Endometrial microvascular endothelial cells (primary cell): Measurements from ENCODE around the gene MID1. TPM values are rescaled to one million over a fixed set of nuclear protein-coding genes. Genes with fewer than 3 reads are reported as not detected.

Experiments used
- in situ Hi-C: cut with HindIII; loops from 2 replicates; pipeline ENCODE4 v1.10.0; 2017; ENCODE audit warnings: low sequenced_read_pairs, low pct_unique_long_range_greater_than_20kb; ENCODE audit errors: inconsistent ontology term
- total RNA-seq: library from RNA; depleted of rRNA; stranded (reverse); fragments of >200 nt; gene quantifications from one replicate; pipeline ENCODE4 v1.2.3, GENCODE V29; 2015; ENCODE audit errors: inconsistent ontology term

The MID1 gene
- total RNA-seq, 1 donor from 2014 or later, result 15.8 TPM

- in situ Hi-C loops, result no loop called here
Observed at GRCh38 chrX:10508891-10509290, 111.5 kb downstream of the MID1 start.

GRCh38 chrX:10507876-10508275 lies 112.5 kb downstream of the MID1 start:
- in situ Hi-C loops, result no loop called here

GRCh38 chrX:10507181-10507580 lies 113.2 kb downstream of the MID1 start:
- in situ Hi-C loops, result no loop called here

GRCh38 chrX:10506781-10507180 lies 113.6 kb downstream of the MID1 start:
- in situ Hi-C loops, result no loop called here

GRCh38 chrX:10505726-10506125 lies 114.7 kb downstream of the MID1 start:
- in situ Hi-C loops, result no loop called here

- in situ Hi-C loops, result no loop called here
Observed at GRCh38 chrX:10502961-10503360, 117.4 kb downstream of the MID1 start.

- in situ Hi-C loops, result no loop called here
Observed at GRCh38 chrX:10501611-10502010, 118.8 kb downstream of the MID1 start.

- in situ Hi-C loops, result no loop called here
Observed at GRCh38 chrX:10496345-10496965, 123.9 kb downstream of the MID1 start.

- in situ Hi-C loops, result no loop called here
Observed at GRCh38 chrX:10495677-10496076, 124.7 kb downstream of the MID1 start.

GRCh38 chrX:10492250-10492649 lies 128.1 kb downstream of the MID1 start:
- in situ Hi-C loops, result no loop called here

GRCh38 chrX:10486373-10486772 lies 134.0 kb downstream of the MID1 start:
- in situ Hi-C loops, result no loop called here

GRCh38 chrX:10485326-10485725 lies 135.1 kb downstream of the MID1 start:
- in situ Hi-C loops, result no loop called here

GRCh38 chrX:10484683-10485247 lies 135.6 kb downstream of the MID1 start:
- in situ Hi-C loops, result no loop called here

GRCh38 chrX:10483191-10483831 lies 137.1 kb downstream of the MID1 start:
- in situ Hi-C loops, result no loop called here

- in situ Hi-C loops, result no loop called here
Observed at GRCh38 chrX:10482708-10483107, 137.7 kb downstream of the MID1 start.

- in situ Hi-C loops, result no loop called here
Observed at GRCh38 chrX:10482261-10482660, 138.1 kb downstream of the MID1 start.

GRCh38 chrX:10480861-10481260 lies 139.5 kb downstream of the MID1 start:
- in situ Hi-C loops, result no loop called here

GRCh38 chrX:10479508-10479907 lies 140.9 kb downstream of the MID1 start:
- in situ Hi-C loops, result no loop called here

GRCh38 chrX:10477525-10477924 lies 142.9 kb downstream of the MID1 start:
- in situ Hi-C loops, result no loop called here

- in situ Hi-C loops, result no loop called here
Observed at GRCh38 chrX:10474913-10475568, 145.3 kb downstream of the MID1 start.
